Stimulated activated CD8-positive, alpha-beta memory T cell treated with anti-CD3 and anti-CD28 coated beads, Interleukin-12 subunit alpha, Interleukin-12 subunit beta, amount 100 ng/mL, for 4 hours (primary cell): Measurements from ENCODE around the gene NBPF3.
"Not testable (repeated sequence)": the region's sequence is repeated elsewhere in the genome, so short reads cannot be mapped to it uniquely, and the experiment has no call there.

ENCODE experiments used
- DNase-seq: peaks from one replicate; pipeline ENCODE4 v3.0.0-alpha.2; 2020; ENCODE audit warnings: low read depth

The NBPF3 gene

DNA sequence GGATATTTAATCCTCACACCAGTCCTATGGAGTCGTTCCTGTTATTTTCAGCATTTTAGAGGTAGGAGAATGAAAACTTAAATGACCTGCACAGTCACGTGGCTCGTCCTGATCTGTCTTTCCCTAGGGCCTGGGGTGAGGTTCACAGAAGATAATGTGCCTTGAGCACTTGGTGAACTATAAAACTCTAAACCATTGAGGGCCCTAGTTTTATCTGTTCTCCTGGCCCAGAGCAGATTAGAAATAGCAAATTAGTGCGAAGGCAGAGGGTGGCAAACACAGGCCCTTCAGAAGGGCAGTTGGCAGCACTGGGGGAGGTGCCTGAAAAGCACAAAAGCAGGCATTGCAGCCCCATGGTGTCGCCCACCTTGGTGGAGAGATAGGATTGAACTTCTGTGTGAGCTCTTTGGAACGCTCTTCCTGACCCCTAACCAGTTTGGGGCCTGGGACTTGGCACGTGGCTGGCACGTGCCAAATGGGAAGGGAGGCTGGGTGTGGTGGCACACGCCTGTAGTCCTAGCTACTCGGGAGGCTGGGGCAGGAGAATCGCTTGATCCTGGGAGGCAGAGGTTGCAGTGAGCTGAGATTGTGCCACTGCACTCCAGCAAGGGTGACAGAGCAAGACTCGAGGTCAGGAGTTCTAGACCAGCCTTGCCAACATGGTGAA is 1.2 kb upstream of the NBPF3 start:
- not testable (repeated sequence) for DNase-seq

DNA sequence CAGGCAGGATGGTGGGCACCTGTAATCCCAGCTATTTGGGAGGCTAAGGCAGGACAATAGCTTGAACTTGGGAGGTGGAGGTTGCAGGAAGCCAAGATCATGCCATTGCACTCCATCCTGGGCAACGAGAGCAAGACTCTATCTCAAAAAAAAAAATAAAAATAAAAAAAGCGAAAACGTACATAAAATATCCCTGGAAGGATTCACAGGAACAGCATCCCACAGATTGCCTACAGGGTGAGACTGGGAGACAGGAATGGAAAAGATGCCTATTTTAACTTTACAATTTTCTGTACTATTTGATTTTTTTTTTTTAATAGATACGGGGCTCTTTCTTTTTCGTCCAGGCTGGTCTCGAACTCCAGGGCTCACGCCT is 604 bp upstream of the NBPF3 start:
- DNase-seq, result no peak

DNA sequence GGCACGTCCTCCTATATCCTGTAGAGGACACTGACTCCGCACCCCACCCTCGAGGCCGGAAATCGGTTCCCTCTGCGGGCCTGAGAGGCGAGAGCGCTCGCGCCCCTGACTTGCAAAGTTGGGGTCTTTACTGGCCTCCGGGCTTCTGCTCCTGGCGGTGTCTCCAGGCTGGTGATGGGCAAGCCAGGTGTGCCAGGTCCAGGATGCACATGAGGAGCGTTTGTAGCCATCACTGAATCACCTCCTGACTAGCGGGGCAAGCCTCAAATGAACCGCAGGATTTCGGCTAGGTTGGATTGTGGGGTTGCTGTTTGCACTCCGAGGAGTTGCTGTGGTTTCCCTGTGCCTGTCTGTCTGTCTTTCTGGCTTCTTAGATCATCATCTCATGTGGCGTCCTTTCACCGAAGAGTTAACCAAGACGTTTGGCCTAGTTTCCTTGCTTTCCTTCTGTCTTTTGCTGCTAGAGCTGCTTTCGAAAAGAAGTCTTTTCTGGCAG is 741 bp downstream of the NBPF3 start:
- not testable (repeated sequence) for DNase-seq

DNA sequence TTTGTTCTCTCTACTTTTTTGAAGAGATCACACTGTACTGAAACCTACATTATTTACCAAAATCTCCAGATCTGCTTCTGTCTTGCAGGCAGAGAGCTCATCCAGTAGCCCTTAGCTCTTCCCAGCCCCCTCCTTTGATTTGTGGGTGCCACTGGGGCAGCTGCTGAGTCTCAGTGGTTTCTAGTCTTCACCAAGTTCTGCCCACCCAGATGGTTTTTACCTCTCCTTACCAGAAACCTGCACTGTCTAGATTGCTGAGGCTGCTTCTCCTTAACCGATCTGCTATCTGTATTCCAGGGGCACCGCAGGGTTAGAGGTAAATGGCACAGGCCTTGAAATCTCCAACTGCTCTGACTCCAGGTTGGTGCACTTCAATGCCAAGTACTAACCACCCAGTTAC is 6.7 kb downstream of the NBPF3 start:
- DNase-seq, result not testable (repeated sequence)

DNA sequence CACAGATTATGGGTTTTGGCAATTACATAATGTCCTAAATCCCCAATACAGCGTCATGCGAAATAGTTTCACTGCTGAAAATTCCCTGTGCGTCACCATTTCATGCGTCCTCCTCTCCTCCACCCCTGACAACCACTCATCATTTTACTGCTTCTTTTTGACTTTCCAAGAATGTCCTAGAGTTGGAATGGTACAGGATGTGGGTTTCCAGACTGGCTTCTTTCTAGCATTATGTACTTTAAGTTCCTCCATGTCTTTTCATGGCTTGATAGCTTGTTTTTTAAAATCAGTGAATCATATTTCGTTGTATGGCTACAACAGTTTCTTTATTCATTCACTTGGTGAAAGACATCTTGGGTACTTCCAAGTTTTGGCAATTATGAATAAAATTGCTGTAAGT is 7.4 kb downstream of the NBPF3 start:
- no peak for DNase-seq

DNA sequence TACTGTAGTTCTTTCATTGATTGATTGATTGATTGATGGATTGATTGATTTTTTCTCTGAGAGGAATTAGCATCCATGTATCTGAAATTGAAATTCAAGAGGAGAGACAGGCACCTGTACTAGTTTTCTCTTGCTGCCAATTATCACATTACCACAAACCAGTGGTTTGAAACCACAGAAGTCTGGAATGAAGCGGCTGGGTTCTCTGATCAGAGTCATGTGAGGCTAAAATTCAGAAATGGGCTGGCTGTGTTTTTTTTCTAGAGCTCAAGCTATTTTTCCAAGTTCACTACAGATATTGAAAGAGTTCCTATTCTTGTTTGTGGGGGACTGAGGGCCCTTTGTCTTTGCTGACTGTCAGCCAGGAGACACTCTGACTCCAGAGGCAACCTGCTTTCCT is 10.0 kb downstream of the NBPF3 start:
- no peak for DNase-seq

DNA sequence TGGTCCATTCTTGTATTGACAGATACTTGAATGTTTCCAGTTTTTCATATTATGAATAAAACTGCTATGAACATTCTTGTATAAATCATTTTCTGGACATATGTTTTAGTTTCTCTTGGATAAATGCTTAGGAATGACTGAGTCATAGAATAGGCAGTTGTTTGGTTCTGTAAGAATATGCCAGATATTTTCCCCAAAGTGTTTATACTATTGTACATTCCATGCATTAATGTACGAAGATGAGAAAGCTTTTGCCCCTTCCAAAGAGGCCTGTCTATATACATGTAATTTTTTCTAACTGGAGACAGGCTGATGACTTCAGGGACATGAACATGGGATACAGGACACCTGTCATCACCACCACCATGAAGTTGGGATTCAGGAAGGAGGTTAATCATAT is 11.3 kb downstream of the NBPF3 start:
- no peak for DNase-seq

DNA sequence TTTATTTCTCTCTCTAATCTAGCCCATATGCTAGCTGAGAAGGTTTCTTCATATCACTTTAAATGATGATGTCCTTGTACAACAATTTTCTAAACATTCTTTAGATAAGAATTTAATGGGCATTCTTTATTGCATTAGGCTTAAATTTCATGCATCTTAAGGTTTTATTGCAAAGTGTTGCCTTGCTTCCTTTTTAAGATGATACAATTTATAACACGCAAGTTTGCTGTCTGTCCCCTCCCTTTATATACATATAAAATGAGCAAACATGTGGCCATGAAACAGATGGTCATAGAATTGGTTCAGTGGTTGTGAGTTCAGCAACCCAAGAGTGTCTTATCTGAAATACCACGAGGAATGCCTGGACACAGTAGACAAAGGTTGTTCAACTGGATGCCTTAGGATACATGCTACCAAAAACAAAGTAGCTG is 12.1 kb downstream of the NBPF3 start:
- DNase-seq, result no peak

DNA sequence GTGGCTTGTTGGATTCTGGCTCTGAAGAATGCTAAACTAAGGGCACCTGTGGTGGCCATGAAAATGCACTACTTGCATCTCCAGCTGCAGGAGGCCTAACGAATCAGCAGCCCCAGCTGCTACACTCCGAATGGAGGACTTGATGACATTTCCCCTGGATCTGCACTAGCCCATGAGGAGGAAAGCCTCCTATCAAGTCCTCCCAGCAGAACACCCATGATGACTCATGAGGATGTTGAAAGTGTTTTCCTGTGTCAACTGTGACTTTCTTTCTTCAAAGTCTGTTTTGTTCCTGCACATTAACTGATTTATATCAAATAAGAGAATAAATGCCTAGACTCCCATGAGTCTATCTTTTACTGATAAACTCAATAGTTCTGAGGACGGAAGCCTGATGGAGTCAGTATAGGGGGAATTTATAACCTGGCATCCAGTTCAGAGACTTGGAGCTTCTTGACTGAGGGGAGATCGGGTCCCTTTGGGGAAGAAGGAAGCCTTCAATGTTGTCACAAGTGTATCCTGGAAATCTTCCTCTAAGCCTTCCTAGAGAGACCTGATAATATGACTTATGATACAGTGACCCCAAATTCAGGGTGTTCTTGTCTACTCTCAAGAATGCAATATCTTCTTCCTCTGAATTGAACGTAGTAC is 14.2 kb downstream of the NBPF3 start:
- DNase-seq, result not testable (repeated sequence)

DNA sequence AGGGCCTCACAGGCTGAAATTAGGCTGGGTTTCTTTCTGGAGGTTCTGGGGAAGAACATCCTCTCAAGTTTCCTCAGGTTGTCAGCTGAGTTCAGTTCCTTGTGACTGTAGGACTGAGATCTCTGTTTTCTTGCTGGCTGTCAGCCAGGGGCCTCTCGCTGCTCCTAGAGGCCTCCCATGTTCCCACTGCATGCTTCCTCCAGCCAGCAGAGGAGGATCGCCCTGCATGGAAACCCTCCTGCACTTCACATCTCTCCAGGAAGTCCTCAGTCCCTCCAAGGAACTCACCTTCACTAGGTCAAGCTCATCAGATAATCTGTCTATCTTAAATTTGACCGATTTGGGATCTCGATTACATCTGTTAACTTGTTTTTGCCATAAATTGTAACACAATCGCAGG is 15.0 kb downstream of the NBPF3 start:
- DNase-seq, result not testable (repeated sequence)

DNA sequence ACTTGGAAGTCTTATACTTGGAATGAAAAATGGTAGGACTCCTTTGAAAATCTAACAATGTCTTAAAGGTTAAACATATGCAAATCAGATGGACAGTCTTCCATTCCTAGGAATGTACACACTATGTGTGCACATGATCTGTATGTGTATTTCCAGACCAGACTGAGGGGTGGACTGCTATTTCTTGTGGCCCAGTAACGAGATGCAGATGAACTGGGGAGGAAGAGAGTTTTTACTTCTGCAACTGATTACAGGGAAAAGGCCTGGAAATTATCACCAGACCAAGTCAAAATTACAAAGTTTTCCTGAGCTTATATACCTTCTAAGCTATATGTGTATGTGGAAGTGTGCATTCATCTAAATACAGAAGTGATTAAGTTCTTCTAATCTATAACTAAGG is 17.7 kb downstream of the NBPF3 start:
- no peak for DNase-seq

DNA sequence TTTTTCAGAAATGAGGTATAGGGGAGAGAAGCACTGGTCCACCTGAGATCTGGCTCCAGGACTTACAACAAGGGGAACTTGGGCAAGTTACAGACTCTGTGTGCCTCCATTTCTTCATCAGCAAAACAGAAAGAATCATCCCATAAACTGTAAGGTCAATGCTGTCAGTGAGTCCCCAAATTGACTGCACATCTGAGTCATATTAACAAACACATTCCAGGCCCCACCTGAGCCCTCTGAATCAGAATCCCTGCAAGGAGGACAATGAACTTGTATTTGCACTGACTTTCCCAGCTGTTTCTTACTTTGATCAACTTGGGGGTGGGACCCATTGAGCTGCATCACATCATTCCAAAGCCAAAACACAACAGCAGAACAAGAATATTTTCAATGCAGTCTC is 25.2 kb downstream of the NBPF3 start:
- DNase-seq, result not testable (repeated sequence)

DNA sequence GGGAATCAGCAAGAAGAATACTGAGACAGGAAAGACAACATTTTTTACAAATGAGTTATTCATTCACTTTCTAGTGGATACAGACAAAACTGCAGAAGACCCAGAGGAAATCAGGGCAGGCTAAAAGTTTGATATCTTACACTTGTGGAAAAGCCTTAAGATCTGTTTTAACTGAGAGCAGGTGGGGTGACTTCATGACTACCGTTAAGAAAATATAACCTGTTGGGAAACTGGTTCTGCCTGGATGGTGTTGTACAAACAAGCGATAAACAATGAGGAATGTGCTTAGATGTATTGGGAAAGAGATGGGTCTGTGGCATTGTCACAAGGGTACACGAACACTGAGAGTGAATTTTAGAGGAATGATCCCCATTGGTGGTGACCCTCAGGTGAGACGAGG is 28.0 kb downstream of the NBPF3 start:
- not testable (repeated sequence) for DNase-seq

DNA sequence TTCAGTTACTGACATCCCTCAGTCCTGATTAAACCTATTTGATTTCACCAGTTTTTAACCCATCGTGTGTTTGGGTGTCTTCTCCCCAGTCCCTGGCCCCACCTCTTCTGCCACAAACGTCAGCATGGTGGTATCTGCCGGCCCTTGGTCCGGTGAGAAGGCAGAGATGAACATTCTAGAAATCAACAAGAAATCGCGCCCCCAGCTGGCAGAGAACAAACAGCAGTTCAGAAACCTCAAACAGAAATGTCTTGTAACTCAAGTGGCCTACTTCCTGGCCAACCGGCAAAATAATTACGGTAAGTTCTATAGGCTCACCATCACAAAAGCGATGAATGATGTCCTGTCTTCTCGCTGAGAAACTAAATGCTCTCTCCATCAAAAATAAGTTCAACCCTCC is 28.7 kb downstream of the NBPF3 start:
- no peak for DNase-seq

DNA sequence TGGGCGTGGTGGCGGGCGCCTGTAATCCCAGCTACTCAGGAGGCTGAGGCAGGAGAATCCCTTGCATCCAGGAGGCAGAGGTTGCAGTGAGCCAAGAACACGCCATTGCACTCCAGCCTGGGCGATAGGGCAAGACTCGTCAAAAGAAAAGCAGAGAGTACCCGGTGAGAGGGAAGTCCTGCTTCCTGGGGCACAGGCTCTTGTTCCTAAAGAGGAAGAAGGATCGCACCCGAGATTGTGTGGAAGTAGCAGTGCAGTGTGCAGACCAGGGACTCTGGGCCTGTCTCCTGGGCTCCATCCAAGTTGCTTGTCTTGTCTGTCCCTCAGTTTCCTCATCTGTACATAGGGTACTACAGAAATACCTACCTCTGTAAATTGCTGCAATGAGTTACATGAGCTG is 29.6 kb downstream of the NBPF3 start:
- no peak for DNase-seq

DNA sequence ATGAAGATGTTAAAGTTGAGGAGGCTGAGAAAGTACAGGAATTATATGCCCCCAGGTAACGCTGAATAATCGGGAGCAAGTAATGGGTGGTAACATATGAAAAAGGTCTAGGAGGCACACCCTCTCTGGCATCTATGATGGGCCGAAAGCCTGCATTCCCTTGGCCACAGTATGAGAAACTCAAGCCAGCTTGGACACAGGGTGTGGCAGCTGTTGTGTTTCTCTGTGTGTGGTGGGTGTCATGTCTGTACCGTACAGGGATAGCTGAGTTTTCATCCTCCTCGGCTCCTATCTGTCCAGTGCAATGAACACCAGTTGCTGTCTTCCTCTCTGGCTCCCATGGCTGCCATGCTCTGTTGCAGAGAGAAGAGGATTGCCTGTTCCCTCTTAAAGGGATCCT is 32.9 kb downstream of the NBPF3 start:
- DNase-seq, result no peak

DNA sequence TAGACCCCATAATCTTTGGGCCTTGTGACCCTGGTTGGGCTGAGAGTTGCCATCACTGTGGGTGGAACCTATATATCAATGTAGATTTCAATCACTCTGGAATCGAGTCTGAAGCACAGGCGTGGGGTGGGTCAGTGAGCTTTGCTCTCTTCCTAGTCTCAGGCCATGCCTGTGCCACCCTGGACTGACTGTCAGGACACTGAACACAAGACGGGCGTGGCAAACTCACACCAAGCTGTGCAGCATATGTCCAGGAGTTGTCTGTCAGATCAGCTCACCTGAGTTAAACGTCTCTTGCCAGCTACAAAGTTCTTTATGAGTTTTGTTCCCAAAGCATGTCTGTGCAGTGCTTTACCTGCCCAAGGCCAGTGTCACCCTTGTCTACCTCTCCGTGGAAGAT is 38.4 kb downstream of the NBPF3 start:
- DNase-seq, result no peak

DNA sequence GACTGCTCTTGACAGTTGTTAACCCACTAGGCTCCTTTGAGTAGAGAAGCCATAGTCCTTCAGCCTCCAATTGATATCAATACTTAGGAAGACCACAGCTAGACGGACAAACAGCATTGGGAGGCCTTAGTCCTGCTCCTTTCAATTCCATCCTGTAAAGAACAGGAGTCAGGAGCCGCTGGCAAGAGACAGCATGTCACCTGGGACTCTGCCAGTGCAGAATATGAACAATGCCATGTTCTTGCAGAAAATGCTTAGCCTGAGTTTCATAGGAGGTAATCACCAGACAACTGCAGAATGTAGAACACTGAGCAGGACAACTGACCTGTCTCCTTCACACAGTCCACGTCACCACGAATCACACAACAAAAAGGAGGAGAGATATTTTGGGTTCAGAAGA is 43.9 kb downstream of the NBPF3 start:
- not testable (repeated sequence) for DNase-seq

DNA sequence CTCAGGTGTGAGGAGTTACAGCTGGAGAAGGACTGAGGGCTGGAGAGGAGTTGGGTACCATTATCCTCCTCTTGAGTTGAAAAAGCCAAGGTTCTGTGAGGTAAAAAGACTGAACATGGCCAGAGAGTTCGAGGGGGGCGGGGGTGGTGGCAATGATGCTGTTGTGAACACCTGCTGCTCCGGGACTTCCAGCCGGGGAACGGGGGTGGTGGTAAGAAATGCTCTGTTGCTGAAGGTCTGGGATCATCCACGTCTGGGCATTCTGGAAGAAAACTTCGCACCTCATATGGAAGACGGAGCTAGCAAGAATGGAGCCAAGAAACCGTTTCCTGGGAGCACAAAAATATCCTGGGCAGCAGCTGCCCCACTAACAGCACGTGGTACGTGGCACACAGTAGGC is 49.2 kb downstream of the NBPF3 start:
- no peak for DNase-seq

DNA sequence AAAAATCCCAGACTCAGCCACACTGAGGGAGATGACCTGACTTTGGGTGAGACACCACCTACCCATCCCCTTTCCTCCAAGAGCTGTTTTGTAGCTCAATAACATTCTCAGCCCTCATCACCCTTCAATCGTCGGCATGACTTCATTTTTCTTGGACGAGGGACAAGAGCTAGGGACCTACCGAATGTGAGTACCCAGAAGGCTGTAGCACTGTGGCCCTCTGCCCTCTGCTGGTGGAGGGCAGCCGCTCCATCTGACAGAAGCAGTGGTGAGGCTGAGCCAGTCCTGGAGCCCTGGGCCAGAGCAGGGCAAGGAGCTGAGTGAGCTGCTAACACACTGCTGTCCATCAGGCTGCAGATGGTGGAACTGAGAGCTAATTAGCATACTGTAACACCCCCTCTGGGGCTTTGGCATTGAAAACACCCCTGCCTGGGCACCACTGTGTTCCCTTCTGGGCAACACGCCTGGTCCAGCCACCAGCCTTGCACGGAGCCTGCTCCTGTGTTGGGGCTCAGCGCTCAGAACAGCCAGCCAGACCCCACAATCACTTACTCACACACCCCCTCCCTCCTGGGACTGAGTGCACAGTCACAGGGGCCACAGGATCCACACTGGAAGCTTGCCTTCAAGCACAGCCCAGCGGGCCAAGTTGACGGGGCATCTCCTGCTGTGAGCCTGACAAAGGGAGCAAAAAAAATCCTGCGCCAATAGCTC is 51.0 kb downstream of the NBPF3 start:
- no peak for DNase-seq

DNA sequence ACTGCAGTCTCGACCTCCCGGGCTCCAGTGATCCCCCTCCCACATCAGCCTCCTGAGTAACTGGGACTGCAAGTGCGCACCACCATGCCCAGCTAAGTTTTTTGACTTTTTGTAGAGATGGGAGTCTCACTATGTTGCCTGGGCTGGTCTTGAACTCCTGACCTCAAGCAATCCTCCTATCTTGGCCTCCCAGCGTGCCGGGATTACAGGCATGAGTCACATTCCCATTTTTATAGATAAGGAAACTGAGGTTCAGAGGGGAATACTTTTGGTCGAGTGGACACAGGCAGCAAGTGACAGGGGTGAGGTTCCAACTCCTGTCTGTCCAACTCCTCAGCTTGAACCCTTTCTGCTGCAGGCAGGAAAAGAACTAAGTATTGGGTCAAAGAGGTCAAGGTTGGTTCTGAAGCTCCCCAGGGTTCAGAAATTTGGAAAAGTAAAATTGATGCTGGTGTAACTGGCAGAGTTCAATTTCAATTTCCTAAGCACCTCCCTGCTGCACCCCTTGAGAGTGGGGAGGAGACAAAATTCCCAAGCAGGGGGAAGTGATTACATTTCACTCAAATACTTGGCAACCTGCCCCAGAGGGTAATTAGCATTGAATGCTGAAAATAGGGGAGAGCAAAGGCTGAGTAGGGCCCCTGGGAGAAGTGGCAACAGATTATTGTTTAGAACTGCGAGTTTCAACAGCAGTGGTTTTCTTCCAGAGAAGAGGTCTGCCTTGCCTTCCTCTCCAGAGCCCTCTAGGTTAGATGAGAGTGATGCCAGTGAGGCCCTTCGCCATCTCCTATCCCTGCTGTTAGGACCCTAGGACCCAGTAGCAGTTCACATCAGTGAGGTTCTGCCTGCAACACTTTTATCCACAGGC is 51.8 kb downstream of the NBPF3 start:
- DNase-seq, result no peak

DNA sequence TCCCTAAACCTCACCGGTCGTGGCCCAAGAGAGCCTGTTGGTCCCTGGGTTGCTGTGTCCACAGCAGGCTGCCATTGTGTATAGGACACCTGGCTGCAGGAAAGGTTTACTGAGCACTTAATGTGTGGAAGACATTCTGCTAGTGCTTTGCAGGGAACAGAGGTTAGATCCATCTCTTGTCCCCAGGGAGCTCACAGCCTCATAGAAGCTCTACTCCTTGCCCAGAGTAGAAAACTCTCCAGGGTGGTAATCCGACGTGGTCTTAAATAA is 52.4 kb downstream of the NBPF3 start:
- no peak for DNase-seq

DNA sequence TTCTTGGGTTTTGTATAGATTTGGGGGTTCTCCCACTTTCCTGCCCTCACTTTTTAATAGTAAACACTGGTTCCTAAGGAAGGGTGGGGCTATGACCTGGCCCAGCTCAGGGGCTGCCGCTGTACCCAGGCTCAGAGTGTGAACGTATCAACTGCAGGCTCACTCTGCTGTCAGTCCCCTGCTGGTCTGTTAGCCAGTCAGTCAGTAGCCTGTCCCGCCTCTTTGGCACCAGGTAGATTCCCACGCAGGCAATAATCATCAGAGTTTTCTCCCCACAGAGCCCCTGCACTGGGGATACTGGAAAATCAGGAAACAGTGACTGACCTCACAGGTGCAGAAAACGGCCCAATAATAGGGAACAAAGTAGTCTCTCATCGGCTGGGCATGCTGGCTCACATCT is 54.3 kb downstream of the NBPF3 start:
- no peak for DNase-seq
